Panc1 (cell line): ENCODE measurements around the gene STARD8. TPM values are rescaled to one million over a fixed set of nuclear protein-coding genes. Genes with fewer than 3 reads are reported as not detected.

ENCODE experiments used
- ATAC-seq: fragments of 200-7000 bp; cut with Tn5 transposase; 2 replicates; pipeline ENCODE4 v1.9.1; 2020; ENCODE audit warnings: mild to moderate bottlenecking, moderate library complexity
- BruUV-seq: library from RNA; stranded (reverse); fragments of 400-500 nt; replicated peaks from 2 replicates; lab custom pipeline; 2021; lab: Mats Ljungman, UMichigan
- CTCF ChIA-PET: fragments of 300-600 bp; sonication (Branson Sonifier 250); formaldehyde crosslinking; loops from one replicate; lab custom pipeline; 2022; ENCODE audit warnings: antibody characterized with exemption; lab: Charles Lee
- POLR2A ChIA-PET: fragments of 300-600 bp; sonication (Branson Sonifier 250); formaldehyde crosslinking; loops from one replicate; lab custom pipeline; 2022; ENCODE audit warnings: antibody characterized with exemption; lab: Charles Lee
- DNase-seq: peaks from one replicate; pipeline ENCODE4 v3.0.0-alpha.2; 2010; ENCODE audit warnings: low read depth, low spot score
- H3K27ac ChIP-seq: 2 replicates; pipeline ENCODE4 v1.5.1; 2011; ENCODE audit warnings: mild to moderate bottlenecking, low read length, inconsistent platforms
- H3K27me3 ChIP-seq: fragments of 200-500 bp; sonication (Bioruptor generic); 2 replicates; pipeline ENCODE4 v1.6.0; 2014; ENCODE audit warnings: low read length, inconsistent platforms; ENCODE audit not compliant: control insufficient read depth, insufficient read depth
- H3K36me3 ChIP-seq: fragments of 200-500 bp; sonication (Bioruptor generic); 2 replicates; pipeline ENCODE4 v1.5.1; 2014; ENCODE audit warnings: inconsistent platforms, mild to moderate bottlenecking, low read length, moderate library complexity; ENCODE audit not compliant: control insufficient read depth, insufficient read depth
- H3K4me1 ChIP-seq: 2 replicates; pipeline ENCODE4 v1.5.1; 2011; ENCODE audit warnings: inconsistent platforms, mild to moderate bottlenecking, low read length, moderate library complexity; ENCODE audit not compliant: control insufficient read depth, insufficient read depth
- H3K4me3 ChIP-seq, 2 experiments: 2 replicates each; pipeline ENCODE4 v1.5.1; 2011 to 2012; ENCODE audit warnings: low read depth in 2 of 2, low read length in 2 of 2, mild to moderate bottlenecking in 2 of 2, inconsistent platforms in 1 of 2, moderate library complexity in 1 of 2
- H3K9me3 ChIP-seq: fragments of 200-500 bp; sonication (Bioruptor generic); 2 replicates; pipeline ENCODE4 v1.5.1; 2014; ENCODE audit warnings: low read depth, mild to moderate bottlenecking, inconsistent platforms, low read length, moderate library complexity; ENCODE audit not compliant: control insufficient read depth, insufficient read depth
- POLR2AphosphoS5 ChIP-seq: IDR thresholded peaks from 2 replicates; pipeline ENCODE4 v1.6.1; 2012; ENCODE audit warnings: mild to moderate bottlenecking, low read depth, low read length, moderate library complexity
- SIN3A ChIP-seq: IDR thresholded peaks from 2 replicates; pipeline ENCODE4 v1.6.1; 2012; ENCODE audit warnings: low read depth, mild to moderate bottlenecking, low read length, moderate library complexity, borderline replicate concordance; ENCODE audit not compliant: insufficient read depth
- TCF7L2 ChIP-seq: IDR thresholded peaks from 2 replicates; pipeline ENCODE4 v1.6.1; 2011; ENCODE audit warnings: mild to moderate bottlenecking, low read depth, low read length, inconsistent platforms
- in situ Hi-C: cut with HindIII; loops from 2 replicates; pipeline ENCODE4 v1.10.0; 2016; ENCODE audit warnings: low sequenced_read_pairs, low pct_unique_long_range_greater_than_20kb
- intact Hi-C: fragments of 100-400 bp; cut with micrococcal nuclease; formaldehyde crosslinking; loops from one replicate; pipeline ENCODE4 v1.10.0; 2022; ENCODE audit not compliant: unreplicated experiment
- total RNA-seq: library from RNA; stranded (reverse); gene quantifications from one replicate; pipeline ENCODE4 v1.2.1, GENCODE V29; 2021; ENCODE audit not compliant: unreplicated experiment
- TF ChIP-seq, protein P1 (sequence below): fragments of 450-650 bp; IDR thresholded peaks from 2 replicates; pipeline ENCODE4 v1.5.1; 2017; ENCODE audit warnings: mild to moderate bottlenecking
- TF ChIP-seq, protein P2 (sequence below), 2 experiments: IDR thresholded peaks; 2 replicates each; pipeline ENCODE4 v1.6.1; 2011 to 2012; ENCODE audit warnings: low read depth in 2 of 2, control low read depth in 1 of 2, low read length in 1 of 2, mild to moderate bottlenecking in 1 of 2, moderate library complexity in 1 of 2; ENCODE audit not compliant: insufficient read depth in 1 of 2

STARD8 gene
- total RNA-seq, 1 experiment from 2014 or later: 4.6 TPM

DNA sequence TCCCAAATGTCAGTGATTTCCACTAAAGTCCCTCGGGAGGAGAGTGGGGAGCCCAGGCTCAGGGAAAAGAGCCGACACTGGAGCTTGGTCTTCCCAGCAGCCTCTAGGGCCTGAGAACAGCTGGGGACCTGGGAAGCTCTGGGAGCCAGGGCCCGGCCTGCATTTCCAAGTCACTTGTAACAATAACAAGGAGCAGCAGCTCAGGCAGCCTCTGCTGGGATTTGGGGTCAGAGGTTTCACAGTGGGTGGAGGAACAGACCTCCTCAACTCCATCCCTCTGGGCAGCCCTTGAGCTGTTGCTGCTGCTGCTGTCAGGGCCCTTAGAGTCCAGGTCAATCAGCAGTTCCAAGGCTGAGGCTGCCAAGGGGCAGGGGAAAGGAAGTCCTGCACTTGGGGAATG, 11.1 kb downstream of the STARD8 start:
- no peak for ATAC-seq
- BruUV-seq: no TSS peak
- no peak overlapping the region for H3K4me3 ChIP-seq
- no peaks in the 10 kb centered on the region for H3K4me1 ChIP-seq
- intact Hi-C loops: no loop called here
- ChIA-PET CTCF (no interaction called here), POLR2A (no interaction called here)
- DNase-seq: no peak
- no peaks in the 10 kb centered on the region for H3K9me3 ChIP-seq
- H3K27ac ChIP-seq: no peak overlapping the region
- TF ChIP-seq SIN3A (no peak), TCF7L2 (no peak), POLR2AphosphoS5 (no peak)
- TF ChIP-seq, protein P1, sequence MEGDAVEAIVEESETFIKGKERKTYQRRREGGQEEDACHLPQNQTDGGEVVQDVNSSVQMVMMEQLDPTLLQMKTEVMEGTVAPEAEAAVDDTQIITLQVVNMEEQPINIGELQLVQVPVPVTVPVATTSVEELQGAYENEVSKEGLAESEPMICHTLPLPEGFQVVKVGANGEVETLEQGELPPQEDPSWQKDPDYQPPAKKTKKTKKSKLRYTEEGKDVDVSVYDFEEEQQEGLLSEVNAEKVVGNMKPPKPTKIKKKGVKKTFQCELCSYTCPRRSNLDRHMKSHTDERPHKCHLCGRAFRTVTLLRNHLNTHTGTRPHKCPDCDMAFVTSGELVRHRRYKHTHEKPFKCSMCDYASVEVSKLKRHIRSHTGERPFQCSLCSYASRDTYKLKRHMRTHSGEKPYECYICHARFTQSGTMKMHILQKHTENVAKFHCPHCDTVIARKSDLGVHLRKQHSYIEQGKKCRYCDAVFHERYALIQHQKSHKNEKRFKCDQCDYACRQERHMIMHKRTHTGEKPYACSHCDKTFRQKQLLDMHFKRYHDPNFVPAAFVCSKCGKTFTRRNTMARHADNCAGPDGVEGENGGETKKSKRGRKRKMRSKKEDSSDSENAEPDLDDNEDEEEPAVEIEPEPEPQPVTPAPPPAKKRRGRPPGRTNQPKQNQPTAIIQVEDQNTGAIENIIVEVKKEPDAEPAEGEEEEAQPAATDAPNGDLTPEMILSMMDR: no peak
- TF ChIP-seq, protein P2, sequence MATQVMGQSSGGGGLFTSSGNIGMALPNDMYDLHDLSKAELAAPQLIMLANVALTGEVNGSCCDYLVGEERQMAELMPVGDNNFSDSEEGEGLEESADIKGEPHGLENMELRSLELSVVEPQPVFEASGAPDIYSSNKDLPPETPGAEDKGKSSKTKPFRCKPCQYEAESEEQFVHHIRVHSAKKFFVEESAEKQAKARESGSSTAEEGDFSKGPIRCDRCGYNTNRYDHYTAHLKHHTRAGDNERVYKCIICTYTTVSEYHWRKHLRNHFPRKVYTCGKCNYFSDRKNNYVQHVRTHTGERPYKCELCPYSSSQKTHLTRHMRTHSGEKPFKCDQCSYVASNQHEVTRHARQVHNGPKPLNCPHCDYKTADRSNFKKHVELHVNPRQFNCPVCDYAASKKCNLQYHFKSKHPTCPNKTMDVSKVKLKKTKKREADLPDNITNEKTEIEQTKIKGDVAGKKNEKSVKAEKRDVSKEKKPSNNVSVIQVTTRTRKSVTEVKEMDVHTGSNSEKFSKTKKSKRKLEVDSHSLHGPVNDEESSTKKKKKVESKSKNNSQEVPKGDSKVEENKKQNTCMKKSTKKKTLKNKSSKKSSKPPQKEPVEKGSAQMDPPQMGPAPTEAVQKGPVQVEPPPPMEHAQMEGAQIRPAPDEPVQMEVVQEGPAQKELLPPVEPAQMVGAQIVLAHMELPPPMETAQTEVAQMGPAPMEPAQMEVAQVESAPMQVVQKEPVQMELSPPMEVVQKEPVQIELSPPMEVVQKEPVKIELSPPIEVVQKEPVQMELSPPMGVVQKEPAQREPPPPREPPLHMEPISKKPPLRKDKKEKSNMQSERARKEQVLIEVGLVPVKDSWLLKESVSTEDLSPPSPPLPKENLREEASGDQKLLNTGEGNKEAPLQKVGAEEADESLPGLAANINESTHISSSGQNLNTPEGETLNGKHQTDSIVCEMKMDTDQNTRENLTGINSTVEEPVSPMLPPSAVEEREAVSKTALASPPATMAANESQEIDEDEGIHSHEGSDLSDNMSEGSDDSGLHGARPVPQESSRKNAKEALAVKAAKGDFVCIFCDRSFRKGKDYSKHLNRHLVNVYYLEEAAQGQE (IDR thresholded peaks at IDR 0.05; ENCODE audit: insufficient read depth in 1 of 2, low read depth in 2 of 2, low read length in 1 of 2): no peak
- in situ Hi-C loops: no loop called here
- H3K36me3 ChIP-seq: no peaks in the 10 kb centered on the region
- H3K27me3 ChIP-seq: no peaks in the 10 kb centered on the region

DNA sequence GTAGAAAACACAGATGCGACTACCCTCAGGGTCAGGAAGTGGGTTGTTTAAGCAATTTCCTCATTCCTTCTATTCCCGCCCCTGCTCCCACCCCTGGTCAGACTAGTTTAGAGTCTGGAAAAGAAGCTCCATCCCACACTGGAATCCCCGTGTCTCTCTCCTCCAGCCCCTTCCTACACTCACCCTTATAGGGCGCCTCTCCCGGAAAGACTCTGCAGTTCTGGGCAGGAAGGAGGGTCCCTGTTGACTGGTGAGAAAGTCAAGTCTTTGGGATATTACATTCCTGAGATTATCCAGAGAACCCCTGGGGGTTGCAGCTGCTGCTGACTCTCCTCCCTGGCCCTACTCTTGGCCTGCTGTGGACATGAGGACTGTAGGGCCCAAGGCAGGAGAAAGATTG, 11.9 kb downstream of the STARD8 start:
- DNase-seq (no peak), ATAC-seq (no peak)
- TF ChIP-seq, protein P1: no peak
- TF ChIP-seq SIN3A (no peak), POLR2AphosphoS5 (no peak)
- TF ChIP-seq, protein P2 (IDR thresholded peaks at IDR 0.05; ENCODE audit: insufficient read depth in 1 of 2, low read depth in 2 of 2, low read length in 1 of 2): no peak
- BruUV-seq: no TSS peak
- POLR2A ChIA-PET: interaction anchor here (0.5 kb wide), 1 partner anchor 117 kb away, joined by 4 read pairs; no protein-coding TSS in a partner anchor
- H3K4me1 ChIP-seq: no peaks in the 10 kb centered on the region
- H3K27me3 ChIP-seq: no peaks in the 10 kb centered on the region
- no peak overlapping the region for H3K4me3 ChIP-seq
- H3K27ac ChIP-seq: no peak overlapping the region
- H3K36me3 ChIP-seq: no peaks in the 10 kb centered on the region
- H3K9me3 ChIP-seq: no peaks in the 10 kb centered on the region
- CTCF ChIA-PET: interaction anchor here (0.6 kb wide), 1 partner anchor 352 kb away, joined by 7 read pairs; no protein-coding TSS in a partner anchor
- intact Hi-C loops (no loop called here), in situ Hi-C loops (no loop called here)
